Measurements from ENCODE around the gene STMND1. TPM values are rescaled to one million over a fixed set of nuclear protein-coding genes. Genes with fewer than 3 reads are reported as not detected.

STMND1 gene
- total RNA-seq, 1 donor from 2014 or later = not detected

DNA sequence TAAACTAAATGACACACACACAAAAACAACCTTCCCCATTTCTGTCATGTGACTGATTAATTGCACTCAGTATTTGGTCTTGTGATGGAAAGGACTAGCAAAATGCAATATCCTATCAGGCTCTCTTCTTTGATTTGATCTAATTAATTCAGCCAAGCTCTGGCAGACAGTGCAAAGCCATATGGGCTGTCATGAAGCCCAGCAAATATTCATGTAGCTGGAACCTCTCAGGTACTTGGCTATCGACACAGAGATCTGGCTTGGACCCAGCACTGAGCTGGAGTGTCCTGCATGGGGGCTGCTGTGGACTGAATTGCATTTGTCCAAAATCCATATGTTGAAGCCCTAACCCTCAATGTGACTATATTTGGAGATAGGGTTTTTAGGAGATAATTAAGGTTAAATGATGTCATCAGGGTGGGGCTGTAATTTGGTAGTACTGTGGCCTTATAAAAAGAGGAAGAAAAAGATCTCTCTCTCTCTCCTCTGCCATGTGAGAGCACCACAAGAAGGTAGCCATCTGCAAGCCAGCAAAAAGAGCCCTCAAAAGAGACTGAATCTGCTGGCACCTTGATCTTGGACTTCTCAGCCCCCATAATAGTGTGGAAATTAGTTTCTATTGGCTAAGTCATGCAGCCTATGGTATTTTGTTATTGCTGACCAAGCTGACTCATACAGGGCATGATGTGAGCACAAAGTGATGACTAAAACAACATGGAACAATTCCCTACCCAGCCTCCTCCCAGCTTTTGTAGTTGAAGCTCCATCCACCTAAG, 77.1 kb downstream of the STMND1 start:
- Mint-ChIP-seq H3K9me3 (ENCODE audit: unreplicated experiment) (peaks cover 1% of the 10 kb centered on the region), H3K27ac (ENCODE audit: unreplicated experiment) (no peak overlapping the region), H3K36me3 (ENCODE audit: unreplicated experiment) (no peaks in the 10 kb centered on the region), H3K4me3 (ENCODE audit: unreplicated experiment) (no peak overlapping the region), H3K27me3 (ENCODE audit: unreplicated experiment) (peaks cover 1% of the 10 kb centered on the region), H3K4me1 (ENCODE audit: low read depth, unreplicated experiment) (no peaks in the 10 kb centered on the region)
- DNase-seq = no peak
- TF ChIP-seq, protein P1, sequence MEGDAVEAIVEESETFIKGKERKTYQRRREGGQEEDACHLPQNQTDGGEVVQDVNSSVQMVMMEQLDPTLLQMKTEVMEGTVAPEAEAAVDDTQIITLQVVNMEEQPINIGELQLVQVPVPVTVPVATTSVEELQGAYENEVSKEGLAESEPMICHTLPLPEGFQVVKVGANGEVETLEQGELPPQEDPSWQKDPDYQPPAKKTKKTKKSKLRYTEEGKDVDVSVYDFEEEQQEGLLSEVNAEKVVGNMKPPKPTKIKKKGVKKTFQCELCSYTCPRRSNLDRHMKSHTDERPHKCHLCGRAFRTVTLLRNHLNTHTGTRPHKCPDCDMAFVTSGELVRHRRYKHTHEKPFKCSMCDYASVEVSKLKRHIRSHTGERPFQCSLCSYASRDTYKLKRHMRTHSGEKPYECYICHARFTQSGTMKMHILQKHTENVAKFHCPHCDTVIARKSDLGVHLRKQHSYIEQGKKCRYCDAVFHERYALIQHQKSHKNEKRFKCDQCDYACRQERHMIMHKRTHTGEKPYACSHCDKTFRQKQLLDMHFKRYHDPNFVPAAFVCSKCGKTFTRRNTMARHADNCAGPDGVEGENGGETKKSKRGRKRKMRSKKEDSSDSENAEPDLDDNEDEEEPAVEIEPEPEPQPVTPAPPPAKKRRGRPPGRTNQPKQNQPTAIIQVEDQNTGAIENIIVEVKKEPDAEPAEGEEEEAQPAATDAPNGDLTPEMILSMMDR (IDR thresholded peaks at IDR 0.05; ENCODE audit: partially characterized antibody, unreplicated experiment) = no peak

DNA sequence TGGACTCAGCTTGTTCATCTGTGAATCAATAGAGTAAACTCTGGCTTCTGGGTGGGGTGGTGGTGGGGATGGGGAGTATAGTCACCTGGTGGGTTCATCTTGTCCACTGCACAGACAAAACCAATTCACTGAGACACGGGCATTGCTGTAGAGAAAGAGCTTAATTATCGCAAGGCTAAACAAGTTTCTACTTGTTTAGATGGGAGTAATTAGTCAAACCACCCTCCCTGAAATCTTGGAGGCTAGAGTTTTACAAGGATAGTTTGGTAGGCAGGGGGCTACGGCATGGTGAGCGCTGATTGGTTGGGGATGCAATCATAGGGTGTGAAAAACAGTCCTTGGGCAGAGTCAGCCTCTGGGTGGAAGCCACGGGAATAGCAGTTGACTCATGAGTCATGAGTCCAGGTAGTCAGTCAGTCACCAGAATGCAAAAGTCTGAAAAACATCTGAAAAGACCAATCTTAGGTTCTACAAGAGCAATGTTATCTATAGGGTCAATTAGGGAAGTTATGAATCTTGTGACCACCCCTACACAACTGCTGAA, 77.8 kb downstream of the STMND1 start:
- Mint-ChIP-seq H3K27ac (ENCODE audit: unreplicated experiment) (no peak overlapping the region), H3K27me3 (ENCODE audit: unreplicated experiment) (peaks cover 4% of the 10 kb centered on the region), H3K4me3 (ENCODE audit: unreplicated experiment) (no peak overlapping the region), H3K9me3 (ENCODE audit: unreplicated experiment) (peaks cover 1% of the 10 kb centered on the region), H3K36me3 (ENCODE audit: unreplicated experiment) (no peaks in the 10 kb centered on the region), H3K4me1 (ENCODE audit: low read depth, unreplicated experiment) (no peaks in the 10 kb centered on the region)
- DNase-seq = no peak
- TF ChIP-seq, protein P1 (IDR thresholded peaks at IDR 0.05; ENCODE audit: partially characterized antibody, unreplicated experiment) = no peak

Other genes starting within 250 kb of the STMND1 start
- gene RBM24, start 179.3 kb downstream of the STMND1 start, total RNA-seq (ENCODE audit: unreplicated experiment) = 4.9 TPM